HL-60 (cell line): ENCODE measurements around the gene ATIC.

Experiments used
- DNase-seq, 2 experiments: peaks; one replicate each; pipeline ENCODE4 v3.0.0-alpha.2; 2010 to 2020; ENCODE audit warnings: low read depth in 1 of 2, low spot score in 1 of 2
- H3K27ac ChIP-seq: fragments of 250-450 bp; sonication (Bioruptor Pico); replicated peaks from 2 replicates; pipeline ENCODE4 v1.5.1; 2020; ENCODE audit warnings: mild to moderate bottlenecking, moderate library complexity
- H3K27me3 ChIP-seq: fragments of 250-450 bp; sonication (Bioruptor Pico); 2 replicates; pipeline ENCODE4 v1.5.1; 2021; ENCODE audit warnings: mild to moderate bottlenecking, moderate library complexity; ENCODE audit not compliant: insufficient read depth, poor library complexity, severe bottlenecking
- H3K4me3 ChIP-seq: replicated peaks from 2 replicates; pipeline ENCODE4 v1.5.1; 2011; ENCODE audit warnings: mild to moderate bottlenecking, control low read depth, low read length; ENCODE audit not compliant: insufficient read depth
- GABPA ChIP-seq: IDR thresholded peaks from 2 replicates; pipeline ENCODE4 v1.6.1; 2012; ENCODE audit warnings: low read depth
- POLR2AphosphoS5 ChIP-seq: IDR thresholded peaks from 2 replicates; pipeline ENCODE4 v1.6.1; 2012; ENCODE audit warnings: low read depth
- REST ChIP-seq: IDR thresholded peaks from 2 replicates; pipeline ENCODE4 v1.6.1; 2012; ENCODE audit warnings: low read depth; ENCODE audit not compliant: insufficient replicate concordance
- SPI1 ChIP-seq: IDR thresholded peaks from 2 replicates; pipeline ENCODE4 v1.6.1; 2012; ENCODE audit warnings: low read depth, mild to moderate bottlenecking, borderline replicate concordance
- TF ChIP-seq, protein P1 (sequence below): IDR thresholded peaks from one replicate; pipeline ENCODE4 v1.5.1; 2011; ENCODE audit warnings: low read length, control low read depth, inconsistent platforms; ENCODE audit not compliant: insufficient read depth

ATIC gene

DNA sequence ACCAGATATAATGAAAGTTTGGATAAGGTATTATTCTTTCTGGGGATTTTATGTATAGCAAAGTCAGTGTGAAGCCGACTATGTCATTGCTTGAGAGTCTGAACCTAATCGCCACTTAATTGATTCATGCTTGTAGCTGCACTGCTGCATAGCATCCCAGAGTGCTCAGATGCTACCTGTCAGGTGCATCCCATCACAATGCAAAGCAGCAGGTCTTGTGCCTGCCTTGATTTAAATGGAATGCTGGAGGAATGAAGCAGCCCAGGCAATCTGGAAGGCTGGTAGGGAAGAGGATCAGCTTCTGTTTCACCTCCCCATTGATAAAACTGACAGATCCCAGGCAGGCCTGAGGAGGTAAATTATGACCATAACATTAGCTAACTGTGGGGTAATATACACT is 40.4 kb upstream of the ATIC start:
- no peak for DNase-seq

GRCh38 chr2:215272918-215273317 is 38.9 kb upstream of the ATIC start:
- Histone ChIP-seq H3K27me3 (no peaks in the 10 kb centered on the region), H3K27ac (no peak overlapping the region), H3K4me3 (no peak overlapping the region)
- no peak for DNase-seq
- TF ChIP-seq GABPA = no peak
- TF ChIP-seq REST = no peak
- TF ChIP-seq, protein P1, sequence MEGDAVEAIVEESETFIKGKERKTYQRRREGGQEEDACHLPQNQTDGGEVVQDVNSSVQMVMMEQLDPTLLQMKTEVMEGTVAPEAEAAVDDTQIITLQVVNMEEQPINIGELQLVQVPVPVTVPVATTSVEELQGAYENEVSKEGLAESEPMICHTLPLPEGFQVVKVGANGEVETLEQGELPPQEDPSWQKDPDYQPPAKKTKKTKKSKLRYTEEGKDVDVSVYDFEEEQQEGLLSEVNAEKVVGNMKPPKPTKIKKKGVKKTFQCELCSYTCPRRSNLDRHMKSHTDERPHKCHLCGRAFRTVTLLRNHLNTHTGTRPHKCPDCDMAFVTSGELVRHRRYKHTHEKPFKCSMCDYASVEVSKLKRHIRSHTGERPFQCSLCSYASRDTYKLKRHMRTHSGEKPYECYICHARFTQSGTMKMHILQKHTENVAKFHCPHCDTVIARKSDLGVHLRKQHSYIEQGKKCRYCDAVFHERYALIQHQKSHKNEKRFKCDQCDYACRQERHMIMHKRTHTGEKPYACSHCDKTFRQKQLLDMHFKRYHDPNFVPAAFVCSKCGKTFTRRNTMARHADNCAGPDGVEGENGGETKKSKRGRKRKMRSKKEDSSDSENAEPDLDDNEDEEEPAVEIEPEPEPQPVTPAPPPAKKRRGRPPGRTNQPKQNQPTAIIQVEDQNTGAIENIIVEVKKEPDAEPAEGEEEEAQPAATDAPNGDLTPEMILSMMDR = no peak

More for the DNA sequence above, 40.4 kb upstream of the ATIC start:
- Histone ChIP-seq H3K4me3 (no peak overlapping the region), H3K27ac (no peak overlapping the region), H3K27me3 (no peaks in the 10 kb centered on the region)
- TF ChIP-seq GABPA (no peak), REST (no peak), POLR2AphosphoS5 (no peak), SPI1 (no peak)
- TF ChIP-seq, protein P1 = no peak

GRCh38 chr2:215274829-215275228 is 37.0 kb upstream of the ATIC start:
- no peaks in the 10 kb centered on the region for H3K27me3 ChIP-seq
- no peak for TF ChIP-seq REST
- TF ChIP-seq, protein P1 = no peak
- TF ChIP-seq SPI1 = no peak
- TF ChIP-seq POLR2AphosphoS5 = no peak
- no peak for TF ChIP-seq GABPA
- H3K4me3 ChIP-seq = no peak overlapping the region
- no peak for DNase-seq
- no peak overlapping the region for H3K27ac ChIP-seq
